CD4-positive, CD25-positive, alpha-beta regulatory T cell (primary cell): ENCODE results near the gene MMD2. TPM values are rescaled to one million over a fixed set of nuclear protein-coding genes. Genes with fewer than 3 reads are reported as not detected.

ENCODE experiments used
- ATAC-seq, 2 donors: fragments of 150-1000 bp; cut with Tn5 transposase; one replicate each; pipeline ENCODE4 v1.10.0; 2021; ENCODE audit warnings: low read depth in 2 of 2, moderate number of reproducible peaks in 2 of 2, moderate library complexity in 1 of 2
- DNase-seq, 3 donors: peaks; one replicate each; pipeline versions ENCODE4 v3.0.0 to v3.0.0-alpha.2; 2012 to 2022; ENCODE audit warnings: mixed read lengths in 1 of 3
- H3K27ac ChIP-seq: one replicate; pipeline ENCODE4 v1.7.0; 2013; ENCODE audit warnings: mild to moderate bottlenecking, low read length; ENCODE audit not compliant: insufficient read depth, poor library complexity, severe bottlenecking
- H3K27me3 ChIP-seq: one replicate; pipeline ENCODE4 v1.7.0; 2013; ENCODE audit warnings: low read length; ENCODE audit not compliant: control insufficient read depth, insufficient read depth
- H3K36me3 ChIP-seq: one replicate; pipeline ENCODE4 v1.7.0; 2013; ENCODE audit warnings: mild to moderate bottlenecking, low read length, moderate library complexity; ENCODE audit not compliant: control insufficient read depth, insufficient read depth
- H3K4me1 ChIP-seq: 2 replicates; pipeline ENCODE4 v1.7.0; 2013; ENCODE audit warnings: mild to moderate bottlenecking, low read length; ENCODE audit not compliant: insufficient read depth, control insufficient read depth, poor library complexity, severe bottlenecking
- H3K4me3 ChIP-seq: one replicate; pipeline ENCODE4 v1.7.0; 2013; ENCODE audit warnings: low read depth, mild to moderate bottlenecking, low read length, moderate library complexity
- H3K9me3 ChIP-seq, 2 experiments: 1 replicate in 1 of 2; 2 replicates in 1 of 2; pipeline ENCODE4 v1.7.0; 2013; ENCODE audit warnings: low read length in 2 of 2, mild to moderate bottlenecking in 1 of 2, moderate library complexity in 1 of 2; ENCODE audit not compliant: control insufficient read depth in 2 of 2
- H3K27ac Mint-ChIP-seq, 3 donors: one replicate each; pipeline ENCODE4 v1.8.0; 2020 to 2022; ENCODE audit warnings: mild to moderate bottlenecking in 3 of 3, mixed read lengths in 3 of 3, moderate library complexity in 2 of 3
- H3K27me3 Mint-ChIP-seq: one replicate; pipeline ENCODE4 v1.8.0; 2022; ENCODE audit warnings: mild to moderate bottlenecking, mixed read lengths
- H3K36me3 Mint-ChIP-seq: one replicate; pipeline ENCODE4 v1.8.0; 2020; ENCODE audit warnings: mixed read lengths
- H3K4me1 Mint-ChIP-seq, 4 donors: one replicate each; pipeline ENCODE4 v1.8.0; 2020 to 2022; ENCODE audit warnings: mixed read lengths in 4 of 4, mild to moderate bottlenecking in 1 of 4
- H3K4me3 Mint-ChIP-seq, 4 donors: one replicate each; pipeline ENCODE4 v1.8.0; 2020 to 2022; ENCODE audit warnings: mild to moderate bottlenecking in 4 of 4, mixed read lengths in 4 of 4, moderate library complexity in 3 of 4
- H3K9me3 Mint-ChIP-seq, 7 donors: one replicate each; pipeline ENCODE4 v1.8.0; 2020 to 2022; ENCODE audit warnings: mixed read lengths in 7 of 7, mild to moderate bottlenecking in 3 of 7, moderate library complexity in 2 of 7
- polyA plus RNA-seq, 4 donors: library from polyadenylated mRNA; unstranded; fragments of 300-500 nt; fragmentation: Illumina TruSeq; gene quantifications; one replicate each; pipeline ENCODE4 v1.2.3, GENCODE V29; 2021
- total RNA-seq: library from RNA; stranded (reverse); gene quantifications from one replicate; pipeline ENCODE4 v1.2.3, GENCODE V29; 2022

The MMD2 gene
- total and polyA plus RNA-seq, 5 donors from 2014 or later = not detected

DNA sequence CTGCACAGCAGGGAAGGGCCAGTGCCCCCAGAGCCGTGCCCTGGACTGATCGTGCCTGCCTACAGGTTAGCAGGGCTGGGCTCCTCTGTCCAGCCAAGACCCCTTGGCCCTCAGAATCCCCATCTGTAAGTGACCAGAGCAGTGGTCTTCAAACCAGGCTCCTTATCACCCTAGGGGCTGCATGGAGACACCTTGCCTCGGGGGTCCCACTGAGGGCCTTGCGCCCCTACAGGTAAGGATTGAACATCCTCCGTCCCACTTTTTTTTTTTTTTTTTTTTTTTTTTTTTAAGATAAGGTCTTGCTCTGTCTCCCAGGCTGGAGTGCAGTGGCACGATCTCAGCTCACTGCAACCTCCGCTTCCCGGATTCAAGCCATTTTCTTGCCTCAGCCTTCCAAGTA, 42.9 kb downstream of the MMD2 start:
- no peak overlapping the region for H3K4me3 Mint-ChIP-seq

DNA sequence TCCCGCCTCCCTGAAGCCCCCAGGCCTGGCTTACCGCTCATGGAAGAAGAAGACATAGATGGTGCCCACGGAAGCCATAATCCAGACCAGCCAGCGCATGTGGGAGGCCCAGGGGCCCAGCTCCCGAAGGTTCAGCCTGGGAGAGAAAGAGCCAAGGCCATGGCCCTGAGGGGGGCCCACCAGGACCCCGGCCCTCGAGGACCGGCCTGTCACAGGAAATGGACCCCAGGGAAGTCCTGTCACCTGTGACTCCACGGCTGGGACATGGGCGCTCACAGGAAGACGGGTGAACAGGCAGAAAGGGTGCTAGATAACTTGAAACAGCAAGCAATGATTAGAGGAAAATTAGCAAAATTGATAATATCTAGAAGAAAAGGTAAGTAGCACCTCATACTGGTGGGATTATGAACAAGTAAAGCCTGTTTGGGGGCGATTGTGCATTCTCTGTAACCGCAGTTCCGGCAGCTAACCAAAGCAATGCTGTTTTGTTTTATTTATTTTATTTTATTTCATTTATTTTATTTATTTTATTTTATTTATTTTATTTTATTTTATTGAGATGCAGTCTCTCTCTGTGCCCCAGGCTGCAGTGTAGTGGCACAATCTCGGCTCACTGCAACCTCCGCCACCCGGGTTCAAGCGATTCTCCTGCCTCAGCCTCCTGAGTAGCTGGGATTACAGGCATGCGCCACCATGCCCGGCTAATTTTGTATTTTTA, 47.7 kb downstream of the MMD2 start:
- Mint-ChIP-seq H3K4me3 (no peak overlapping the region), H3K27me3 (no peaks in the 10 kb centered on the region), H3K9me3 (peaks cover 0 to 3% (median 0%) of the 10 kb centered on the region in 7 donors), H3K27ac (no peak overlapping the region), H3K36me3 (no peaks in the 10 kb centered on the region), H3K4me1 (no peaks in the 10 kb centered on the region)
- H3K36me3 ChIP-seq = no peaks in the 10 kb centered on the region
- ATAC-seq (no peak), DNase-seq (no peak)
- no peak overlapping the region for H3K4me3 ChIP-seq
- no peaks in the 10 kb centered on the region for H3K27me3 ChIP-seq
- no peaks in the 10 kb centered on the region for H3K9me3 ChIP-seq
- no peak overlapping the region for H3K27ac ChIP-seq
- no peaks in the 10 kb centered on the region for H3K4me1 ChIP-seq

More for the DNA sequence above, 42.9 kb downstream of the MMD2 start:
- no peaks in the 10 kb centered on the region for H3K4me1 ChIP-seq
- H3K36me3 ChIP-seq = no peaks in the 10 kb centered on the region
- no peaks in the 10 kb centered on the region for H3K4me1 Mint-ChIP-seq
- H3K36me3 Mint-ChIP-seq = no peaks in the 10 kb centered on the region
- peaks cover 0 to 5% (median 0%) of the 10 kb centered on the region in 7 donors for H3K9me3 Mint-ChIP-seq
- DNase-seq (no peak), ATAC-seq (no peak)
- H3K27me3 Mint-ChIP-seq = peaks cover 5% of the 10 kb centered on the region
- H3K9me3 ChIP-seq = no peaks in the 10 kb centered on the region
- no peak overlapping the region for H3K4me3 ChIP-seq
- no peak overlapping the region for H3K27ac Mint-ChIP-seq
- H3K27me3 ChIP-seq = no peaks in the 10 kb centered on the region
- no peak overlapping the region for H3K27ac ChIP-seq

DNA sequence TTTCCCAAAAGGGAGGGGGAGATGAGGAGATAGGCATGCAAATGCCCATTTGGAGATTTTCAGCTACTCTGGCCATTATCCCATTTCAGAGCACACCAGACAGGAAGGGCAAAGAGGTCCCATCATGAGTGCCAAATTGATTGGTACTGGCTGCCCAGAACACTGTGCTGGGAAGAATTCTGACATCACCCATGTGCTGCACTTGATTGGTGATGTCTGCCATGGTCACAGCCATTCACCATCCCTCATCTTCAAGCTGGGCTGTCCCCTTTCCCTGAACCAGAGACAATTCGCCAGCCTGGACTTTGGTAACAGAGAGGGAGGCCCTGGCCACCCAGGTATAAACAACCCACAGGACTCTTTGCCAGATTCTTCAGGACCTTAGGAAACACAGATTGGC, 52.3 kb downstream of the MMD2 start:
- no peak overlapping the region for H3K4me3 Mint-ChIP-seq
- peaks cover 7% of the 10 kb centered on the region for H3K27me3 Mint-ChIP-seq
- H3K4me1 ChIP-seq = no peaks in the 10 kb centered on the region
- no peaks in the 10 kb centered on the region for H3K9me3 ChIP-seq
- peaks cover 0 to 3% (median 0%) of the 10 kb centered on the region in 7 donors for H3K9me3 Mint-ChIP-seq
- no peaks in the 10 kb centered on the region for H3K27me3 ChIP-seq
- no peaks in the 10 kb centered on the region for H3K4me1 Mint-ChIP-seq
- H3K27ac Mint-ChIP-seq = no peak overlapping the region
- ATAC-seq (no peak), DNase-seq (no peak)
- no peaks in the 10 kb centered on the region for H3K36me3 Mint-ChIP-seq
- no peak overlapping the region for H3K27ac ChIP-seq
- H3K4me3 ChIP-seq = no peak overlapping the region
- H3K36me3 ChIP-seq = no peaks in the 10 kb centered on the region

DNA sequence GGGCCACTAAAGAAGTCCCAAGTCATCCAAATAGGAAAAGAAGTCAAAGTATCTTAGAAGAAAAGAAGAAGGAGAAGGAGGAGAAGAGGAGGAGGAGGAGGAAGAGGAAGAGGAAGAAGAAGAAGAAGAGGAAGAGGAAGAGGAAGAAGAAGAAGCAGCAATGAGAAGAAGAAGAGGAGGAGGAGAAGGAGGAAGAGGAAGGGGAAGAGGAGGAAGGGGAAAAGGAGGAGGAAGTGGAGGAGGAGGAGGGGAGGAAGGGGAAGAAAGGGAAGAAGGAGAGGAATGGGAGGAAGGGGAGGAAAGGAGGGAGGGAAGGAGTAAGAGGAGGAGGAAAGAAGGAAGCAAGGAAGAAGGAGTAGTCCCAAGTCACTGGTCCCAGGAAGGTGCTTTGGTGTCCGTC, 53.8 kb downstream of the MMD2 start:
- H3K27me3 Mint-ChIP-seq = peaks cover 7% of the 10 kb centered on the region
- Histone ChIP-seq H3K4me3 (no peak overlapping the region), H3K9me3 (no peaks in the 10 kb centered on the region), H3K27me3 (no peaks in the 10 kb centered on the region), H3K36me3 (no peaks in the 10 kb centered on the region), H3K4me1 (no peaks in the 10 kb centered on the region), H3K27ac (no peak overlapping the region)
- no peak overlapping the region for H3K4me3 Mint-ChIP-seq
- ATAC-seq (no peak), DNase-seq (no peak)
- no peak overlapping the region for H3K27ac Mint-ChIP-seq
- peaks cover 0 to 3% (median 0%) of the 10 kb centered on the region in 7 donors for H3K9me3 Mint-ChIP-seq
- H3K4me1 Mint-ChIP-seq = no peaks in the 10 kb centered on the region
- H3K36me3 Mint-ChIP-seq = no peaks in the 10 kb centered on the region

DNA sequence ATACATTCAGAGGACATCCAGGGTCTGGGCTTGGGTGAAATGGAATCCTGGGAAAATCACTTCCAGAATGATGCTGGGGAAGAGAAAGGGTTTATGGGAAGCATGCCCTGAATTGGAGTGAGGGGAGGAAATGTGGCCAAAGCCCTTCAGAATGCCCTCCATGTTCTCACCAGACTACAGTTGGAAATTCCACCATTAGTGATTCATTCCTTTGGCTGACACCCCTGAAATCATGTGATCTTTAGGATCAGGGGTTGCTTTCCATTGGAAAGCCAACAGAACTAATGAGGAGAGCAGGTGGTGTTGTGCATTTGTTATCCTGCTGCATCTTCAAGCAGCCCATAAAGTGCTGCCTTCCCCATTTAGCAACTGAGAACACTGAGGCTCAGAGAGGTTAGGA, 54.6 kb downstream of the MMD2 start:
- ATAC-seq = no peak
- no peaks in the 10 kb centered on the region for H3K36me3 Mint-ChIP-seq
- Histone ChIP-seq H3K27ac (no peak overlapping the region), H3K36me3 (no peaks in the 10 kb centered on the region), H3K27me3 (no peaks in the 10 kb centered on the region), H3K9me3 (no peaks in the 10 kb centered on the region), H3K4me1 (no peaks in the 10 kb centered on the region), H3K4me3 (no peak overlapping the region)
- no peak overlapping the region for H3K4me3 Mint-ChIP-seq
- H3K9me3 Mint-ChIP-seq = peaks cover 0 to 3% (median 0%) of the 10 kb centered on the region in 7 donors
- peaks cover 7% of the 10 kb centered on the region for H3K27me3 Mint-ChIP-seq
- DNase-seq = no peak
- H3K27ac Mint-ChIP-seq = no peak overlapping the region
- no peaks in the 10 kb centered on the region for H3K4me1 Mint-ChIP-seq

DNA sequence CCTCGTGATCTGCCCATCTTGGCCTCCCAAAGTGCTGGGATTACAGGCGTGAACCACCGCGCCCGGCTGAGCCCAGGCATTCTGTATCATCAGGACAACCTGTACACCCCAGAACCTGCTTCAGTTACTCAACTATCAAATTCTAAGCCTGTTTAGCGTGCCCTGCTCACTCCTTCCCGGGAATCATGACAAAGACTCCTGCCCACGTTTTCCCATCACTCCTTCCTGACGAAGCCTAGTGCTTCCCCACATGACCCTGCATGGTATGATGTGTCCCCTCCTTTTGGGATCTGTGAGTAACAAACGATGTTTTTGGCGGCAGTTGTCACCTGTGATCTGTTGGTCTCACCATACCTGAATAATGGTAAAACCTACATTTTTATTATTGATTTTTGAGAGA, 63.2 kb downstream of the MMD2 start:
- Histone ChIP-seq H3K4me3 (no peak overlapping the region), H3K4me1 (no peaks in the 10 kb centered on the region)
- H3K27ac Mint-ChIP-seq = no peak overlapping the region

DNA sequence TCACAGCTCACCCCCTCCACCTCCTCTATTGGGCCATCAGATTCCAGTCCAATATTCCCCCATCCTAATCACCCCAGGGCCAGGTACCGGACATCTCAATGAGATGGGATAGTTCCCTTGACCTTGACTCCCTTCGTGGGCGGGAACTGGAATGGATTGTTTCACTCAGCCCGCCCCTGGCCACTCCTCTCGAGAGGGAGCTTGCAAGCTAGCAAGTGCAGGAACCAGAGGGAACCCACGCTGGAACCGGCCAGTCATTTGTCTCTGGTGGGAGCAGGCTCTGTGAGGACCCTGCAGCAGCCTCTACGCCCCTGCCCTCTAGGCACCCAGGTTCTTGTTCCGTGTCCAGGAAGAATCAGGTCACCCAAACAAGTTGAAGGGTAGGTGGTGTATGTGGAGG, 64.5 kb downstream of the MMD2 start:
- no peaks in the 10 kb centered on the region for H3K9me3 ChIP-seq
- DNase-seq = no peak
- Mint-ChIP-seq H3K9me3 (peaks cover 0 to 5% (median 0%) of the 10 kb centered on the region in 7 donors), H3K4me3 (no peak overlapping the region), H3K27me3 (peaks cover 8% of the 10 kb centered on the region), H3K4me1 (peaks cover 0 to 5% (median 0%) of the 10 kb centered on the region in 4 donors), H3K36me3 (no peaks in the 10 kb centered on the region), H3K27ac (no peak overlapping the region)
- H3K4me3 ChIP-seq = no peak overlapping the region
- H3K4me1 ChIP-seq = no peaks in the 10 kb centered on the region
- no peak overlapping the region for H3K27ac ChIP-seq
- H3K36me3 ChIP-seq = no peaks in the 10 kb centered on the region
- H3K27me3 ChIP-seq = no peaks in the 10 kb centered on the region
- ATAC-seq = no peak

More for the DNA sequence above, 63.2 kb downstream of the MMD2 start:
- H3K27me3 ChIP-seq = no peaks in the 10 kb centered on the region
- Mint-ChIP-seq H3K4me1 (peaks cover 0 to 5% (median 0%) of the 10 kb centered on the region in 4 donors), H3K4me3 (no peak overlapping the region), H3K36me3 (no peaks in the 10 kb centered on the region), H3K9me3 (peaks cover 0 to 5% (median 0%) of the 10 kb centered on the region in 7 donors), H3K27me3 (peaks cover 8% of the 10 kb centered on the region)
- no peaks in the 10 kb centered on the region for H3K36me3 ChIP-seq
- ATAC-seq = no peak
- DNase-seq = no peak
- H3K27ac ChIP-seq = no peak overlapping the region
- no peaks in the 10 kb centered on the region for H3K9me3 ChIP-seq

DNA sequence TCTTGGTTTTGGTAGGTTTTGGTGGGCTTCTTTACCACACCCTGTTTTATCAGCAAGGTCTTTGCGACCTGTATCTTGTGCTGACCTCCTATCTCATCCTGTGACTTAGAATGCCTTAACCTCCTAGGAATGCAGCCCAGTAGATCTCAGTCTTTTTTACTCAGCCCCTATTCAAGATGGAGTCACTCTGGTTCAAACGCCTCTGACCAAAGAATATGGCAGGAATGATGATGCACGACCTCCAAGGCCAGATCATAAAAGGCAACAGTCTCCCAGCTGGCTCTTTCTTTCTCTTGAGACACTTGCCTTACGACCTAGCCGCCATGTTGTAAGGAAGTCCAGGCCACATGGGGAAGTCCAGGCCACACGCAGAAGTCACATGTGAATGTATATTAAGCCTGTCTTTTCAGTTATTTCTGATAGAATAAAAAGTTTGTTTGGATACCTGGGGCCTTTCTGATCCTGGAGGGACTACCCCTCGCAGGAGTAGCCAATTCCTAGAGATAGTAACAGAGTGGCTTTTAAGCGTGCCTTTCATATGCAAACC, 65.0 kb downstream of the MMD2 start:
- peaks cover 13% of the 10 kb centered on the region for H3K27me3 Mint-ChIP-seq
- peaks cover 0 to 5% (median 0%) of the 10 kb centered on the region in 4 donors for H3K4me1 Mint-ChIP-seq
- H3K9me3 Mint-ChIP-seq = peaks cover 0 to 5% (median 0%) of the 10 kb centered on the region in 7 donors
- H3K36me3 Mint-ChIP-seq = no peaks in the 10 kb centered on the region
- H3K27ac ChIP-seq = no peak overlapping the region
- no peak overlapping the region for H3K27ac Mint-ChIP-seq
- H3K36me3 ChIP-seq = no peaks in the 10 kb centered on the region
- DNase-seq (no peak), ATAC-seq (no peak)
- no peaks in the 10 kb centered on the region for H3K27me3 ChIP-seq
- H3K4me3 Mint-ChIP-seq = no peak overlapping the region
- no peaks in the 10 kb centered on the region for H3K4me1 ChIP-seq
- no peak overlapping the region for H3K4me3 ChIP-seq
- no peaks in the 10 kb centered on the region for H3K9me3 ChIP-seq
